GM10248 (cell line): ENCODE measurements around the gene SPAM1.
A peak's percentile ranks its signal among the peaks of the same experiment; 100 is the strongest.

Experiments used
- CTCF ChIA-PET: fragments of 300-600 bp; sonication (Branson Sonifier 250); formaldehyde crosslinking; extraction: SDS; loops from one replicate; lab custom pipeline; 2021; ENCODE audit warnings: antibody characterized with exemption; lab: Yijun Ruan, JAX
- POLR2A ChIA-PET: fragments of 350-650 bp; sonication (Branson Sonifier 250); formaldehyde crosslinking; extraction: SDS; loops from one replicate; lab custom pipeline; 2020; ENCODE audit warnings: antibody characterized with exemption; lab: Yijun Ruan, JAX
- DNase-seq: peaks from one replicate; pipeline ENCODE4 v3.0.0; 2012; ENCODE audit errors: extremely low spot score
- TF ChIP-seq, protein P1 (sequence below): IDR thresholded peaks from 2 replicates; pipeline ENCODE4 v1.5.1; 2012; ENCODE audit warnings: mild to moderate bottlenecking, low read depth; ENCODE audit errors: extremely low read depth, missing control alignments, control extremely low read depth

SPAM1 gene

DNA sequence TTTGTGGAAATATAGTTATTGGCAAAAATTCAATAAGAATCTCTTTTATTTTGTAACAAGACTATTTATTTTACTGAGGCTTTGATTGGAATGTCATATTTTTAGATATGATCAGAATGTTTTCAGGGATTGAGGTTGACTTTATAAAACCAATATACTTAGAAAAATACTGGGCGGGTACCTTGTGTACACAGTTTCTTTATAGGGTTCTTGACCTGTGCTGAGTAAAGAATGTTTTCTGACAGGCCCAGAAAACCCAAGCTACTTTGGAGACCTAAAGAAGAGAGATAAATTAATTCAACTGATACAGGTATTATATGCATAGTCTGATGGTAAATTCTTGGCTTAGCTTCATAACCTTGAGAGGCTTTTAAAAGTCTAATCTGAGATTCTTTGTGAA is 23.9 kb upstream of the SPAM1 start:
- CTCF ChIA-PET = interaction anchor here (0.7 to 2.5 kb wide), 4 partner anchors 11 to 46 kb away, joined by 3 to 6 read pairs (median 3); no protein-coding TSS in a partner anchor
- POLR2A ChIA-PET = no interaction called here
- TF ChIP-seq, protein P1, sequence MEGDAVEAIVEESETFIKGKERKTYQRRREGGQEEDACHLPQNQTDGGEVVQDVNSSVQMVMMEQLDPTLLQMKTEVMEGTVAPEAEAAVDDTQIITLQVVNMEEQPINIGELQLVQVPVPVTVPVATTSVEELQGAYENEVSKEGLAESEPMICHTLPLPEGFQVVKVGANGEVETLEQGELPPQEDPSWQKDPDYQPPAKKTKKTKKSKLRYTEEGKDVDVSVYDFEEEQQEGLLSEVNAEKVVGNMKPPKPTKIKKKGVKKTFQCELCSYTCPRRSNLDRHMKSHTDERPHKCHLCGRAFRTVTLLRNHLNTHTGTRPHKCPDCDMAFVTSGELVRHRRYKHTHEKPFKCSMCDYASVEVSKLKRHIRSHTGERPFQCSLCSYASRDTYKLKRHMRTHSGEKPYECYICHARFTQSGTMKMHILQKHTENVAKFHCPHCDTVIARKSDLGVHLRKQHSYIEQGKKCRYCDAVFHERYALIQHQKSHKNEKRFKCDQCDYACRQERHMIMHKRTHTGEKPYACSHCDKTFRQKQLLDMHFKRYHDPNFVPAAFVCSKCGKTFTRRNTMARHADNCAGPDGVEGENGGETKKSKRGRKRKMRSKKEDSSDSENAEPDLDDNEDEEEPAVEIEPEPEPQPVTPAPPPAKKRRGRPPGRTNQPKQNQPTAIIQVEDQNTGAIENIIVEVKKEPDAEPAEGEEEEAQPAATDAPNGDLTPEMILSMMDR = no peak
- no peak for DNase-seq

DNA sequence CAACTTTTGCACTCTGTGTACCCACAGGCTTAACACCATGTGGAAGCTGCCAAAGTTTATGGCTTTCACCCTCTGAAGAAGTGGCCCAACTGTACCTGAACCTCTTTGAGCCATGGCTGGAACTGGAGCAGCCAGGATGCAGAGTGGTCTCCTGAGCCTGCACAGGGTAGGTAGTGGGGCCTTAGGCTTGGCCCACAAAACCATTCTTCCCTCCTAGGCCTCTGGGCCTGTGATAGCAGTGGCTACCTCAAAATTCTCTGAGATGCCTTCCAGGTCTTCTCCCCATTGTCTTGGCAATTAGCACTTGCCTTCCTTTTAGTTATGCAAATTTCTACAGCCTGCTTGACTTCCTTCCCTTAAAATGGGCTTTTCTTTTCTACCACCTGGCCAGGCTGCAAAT is 19.3 kb upstream of the SPAM1 start:
- no peak for DNase-seq
- TF ChIP-seq, protein P1 = no peak
- ChIA-PET POLR2A (no interaction called here), CTCF (no interaction called here)

DNA sequence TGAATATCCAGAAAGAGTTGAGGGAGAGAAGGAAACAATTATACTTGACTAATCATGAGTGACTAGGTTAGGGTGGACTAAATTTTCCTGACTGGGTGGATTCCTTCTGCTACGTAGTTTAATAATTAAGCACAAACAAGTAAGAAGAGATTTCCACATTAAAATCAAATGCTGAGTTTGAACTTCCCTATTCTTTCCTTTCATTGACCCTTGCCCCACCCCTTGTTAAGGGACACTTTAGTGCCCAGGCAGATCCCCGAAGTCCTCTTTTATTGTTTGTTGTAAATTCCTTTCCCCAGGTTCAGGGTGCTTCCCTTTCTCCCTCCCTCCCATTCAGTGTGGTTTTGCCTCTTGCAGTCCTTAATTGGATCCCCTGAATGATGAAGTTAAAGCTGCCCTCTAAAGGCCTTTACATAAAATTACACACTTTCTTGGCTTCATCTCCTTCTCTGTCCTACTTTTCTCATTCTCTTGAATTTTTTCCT is 8.8 kb upstream of the SPAM1 start:
- peak; percentile 14 for DNase-seq
- POLR2A ChIA-PET = no interaction called here
- CTCF ChIA-PET = interaction anchor here (1.2 kb wide), 1 partner anchor 37 kb away, joined by 3 read pairs; no protein-coding TSS in a partner anchor
- TF ChIP-seq, protein P1 = peak; percentile 12

DNA sequence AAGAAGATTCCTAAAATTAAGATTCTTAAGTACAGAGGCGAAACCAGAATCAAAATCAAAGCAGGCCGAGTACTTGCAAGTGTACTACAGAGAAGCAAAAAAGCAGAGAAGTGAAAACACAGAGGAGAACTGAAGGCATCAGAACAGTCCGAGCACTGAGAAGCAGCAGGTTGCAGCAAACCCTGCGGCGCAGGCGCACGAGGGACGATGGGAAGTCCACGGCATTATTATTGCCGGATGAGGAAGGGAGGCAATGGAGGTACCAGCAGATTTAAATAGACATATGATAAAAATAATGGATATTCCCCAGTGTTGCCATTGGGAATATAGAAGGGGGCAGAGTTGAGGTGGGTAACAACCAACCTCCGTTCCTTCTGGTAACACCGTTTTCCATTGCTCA is 7.2 kb upstream of the SPAM1 start:
- ChIA-PET CTCF (interaction anchor here (1.2 kb wide), 1 partner anchor 24 kb away, joined by 5 read pairs; no protein-coding TSS in a partner anchor), POLR2A (no interaction called here)
- DNase-seq = no peak
- TF ChIP-seq, protein P1 = no peak

DNA sequence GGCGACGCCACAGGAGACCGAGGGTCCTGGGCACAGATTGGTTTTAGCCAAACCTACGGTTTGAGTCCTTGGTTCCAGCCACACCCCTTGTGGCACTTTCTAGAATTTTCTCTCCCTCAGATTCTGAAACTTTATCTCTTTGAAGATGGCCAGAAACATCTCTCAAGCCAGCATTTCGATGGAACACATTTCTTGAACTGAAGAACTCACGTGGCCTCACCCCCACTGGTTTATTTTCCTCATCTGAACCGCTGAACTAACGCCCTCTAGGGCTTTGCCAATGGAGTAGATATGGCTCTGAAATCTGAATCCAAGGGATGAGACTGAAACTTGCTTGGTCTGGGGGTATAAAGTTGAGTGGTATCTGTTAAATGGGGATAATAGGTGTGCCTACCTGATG is 6.7 kb upstream of the SPAM1 start:
- POLR2A ChIA-PET = no interaction called here
- CTCF ChIA-PET = no interaction called here
- TF ChIP-seq, protein P1 = no peak
- no peak for DNase-seq

DNA sequence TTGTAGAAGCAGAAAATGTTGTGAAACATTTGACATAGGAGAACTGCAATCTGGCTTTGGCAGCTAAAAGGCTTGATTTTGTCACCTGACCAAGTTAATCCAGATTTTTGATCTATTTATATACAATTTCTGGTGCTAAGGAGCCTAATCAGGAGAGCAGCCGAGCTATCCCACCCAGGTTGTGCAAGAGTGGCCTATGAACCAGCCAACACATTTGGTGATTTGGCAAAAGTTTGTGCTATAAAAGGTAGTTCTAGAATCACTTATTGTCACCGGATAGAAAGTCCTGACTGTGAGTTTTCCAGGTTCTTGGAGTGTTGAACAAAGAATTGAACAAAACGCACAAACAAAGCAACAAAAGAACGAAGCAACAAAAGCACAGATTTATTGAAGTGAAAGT is 1.4 kb upstream of the SPAM1 start:
- ChIA-PET POLR2A (no interaction called here), CTCF (no interaction called here)
- no peak for DNase-seq
- TF ChIP-seq, protein P1 = no peak

DNA sequence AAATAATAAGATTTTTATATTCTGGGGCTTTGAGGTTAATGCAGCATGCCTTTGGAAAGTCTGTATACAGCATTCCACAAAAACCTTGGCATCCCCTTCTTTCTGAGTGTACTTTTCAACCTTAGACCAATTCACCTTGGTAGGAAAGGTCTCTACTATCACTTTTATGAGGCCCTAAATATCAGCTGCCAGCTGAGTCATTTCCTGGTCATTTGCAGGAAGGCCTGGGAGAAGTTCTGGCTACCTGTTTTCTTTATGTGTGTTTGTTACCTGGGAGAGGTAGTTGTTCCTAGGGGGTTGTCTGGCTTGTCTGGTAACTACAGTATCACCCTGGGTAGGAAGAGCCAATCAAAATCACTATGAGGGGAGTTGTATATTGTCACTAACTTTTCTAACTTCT is 4.1 kb downstream of the SPAM1 start:
- TF ChIP-seq, protein P1 = no peak
- POLR2A ChIA-PET = no interaction called here
- CTCF ChIA-PET = interaction anchor here (1.0 to 1.5 kb wide), 2 partner anchors 10 to 14 kb away, joined by 3 read pairs; no protein-coding TSS in a partner anchor

More for the DNA sequence above, 4.1 kb downstream of the SPAM1 start:
- DNase-seq = no peak
